ENCODE measurements around the gene RNF213. TPM values are rescaled to one million over a fixed set of nuclear protein-coding genes. Genes with fewer than 3 reads are reported as not detected.

RNF213 gene
- 36.9 and 42.2 TPM in 2 replicates for total RNA-seq

DNA sequence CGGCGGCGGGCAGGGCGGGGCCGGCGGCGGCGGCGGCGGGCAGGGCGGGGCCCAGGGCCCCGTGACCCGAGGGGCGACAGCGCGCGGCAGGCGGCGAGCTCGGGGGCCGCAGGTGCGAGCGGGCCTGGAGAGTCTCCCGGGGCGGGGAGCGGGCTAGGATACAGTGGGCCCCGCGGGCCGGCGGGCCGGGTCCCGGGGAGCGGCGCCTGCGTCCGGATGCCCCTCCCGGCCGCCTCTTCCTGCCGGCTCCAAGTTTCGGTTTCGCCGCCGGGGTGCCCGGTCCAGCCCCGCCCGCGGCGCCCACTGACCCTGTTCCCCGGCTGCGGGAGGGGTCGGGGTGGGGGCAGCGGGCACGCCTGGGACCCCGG is at the start of gene RNF213:
Gene RNF213, plus strand, starts transcription at position 62 of the 368 bp plus-strand sequence. CDS start 2,830 bp downstream, outside the sequence.

DNA sequence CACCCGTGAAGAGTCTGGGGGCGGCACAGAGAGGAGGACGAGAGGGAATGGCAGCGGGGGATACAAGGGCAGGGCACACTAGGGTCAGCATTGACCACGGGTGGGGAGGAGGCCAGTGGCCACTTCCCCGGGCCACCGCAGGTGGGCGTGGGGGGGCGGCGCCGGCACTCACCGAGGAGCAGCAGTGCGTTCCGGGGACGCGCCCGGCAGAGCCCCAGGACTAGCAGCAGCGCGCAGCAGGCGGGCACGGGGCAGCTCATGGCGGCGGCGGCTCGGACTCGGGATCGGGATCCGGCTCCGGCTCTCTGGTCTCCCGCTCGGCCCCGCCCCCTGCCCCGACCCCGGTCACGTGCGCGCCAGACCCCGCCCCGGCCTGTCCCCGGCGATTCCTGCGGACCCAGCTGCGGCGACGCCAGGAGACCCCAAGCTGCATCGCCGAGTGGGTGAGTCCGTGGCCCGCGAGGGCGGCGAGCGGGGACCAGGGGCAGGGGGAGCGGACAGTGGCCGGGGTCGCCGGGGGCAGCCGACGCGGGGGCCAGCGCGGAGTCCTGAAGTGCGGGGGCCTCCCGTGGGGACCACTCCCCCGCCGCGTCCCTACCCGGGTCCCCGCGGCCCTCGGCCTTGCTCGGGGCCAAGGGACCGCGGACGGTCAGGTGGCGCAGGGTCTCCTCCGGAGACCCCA is 40.5 kb upstream of the RNF213 start, which contains the start of the genes SGSH and SLC26A11:
Gene SGSH, minus strand, starts transcription at position 280 of the 682 bp plus-strand sequence. Its CDS starts 20 bp downstream, at position 260.
Gene SLC26A11, plus strand, starts transcription at position 374 of the 682 bp plus-strand sequence. CDS start 1,134 bp downstream, outside the sequence.

DNA sequence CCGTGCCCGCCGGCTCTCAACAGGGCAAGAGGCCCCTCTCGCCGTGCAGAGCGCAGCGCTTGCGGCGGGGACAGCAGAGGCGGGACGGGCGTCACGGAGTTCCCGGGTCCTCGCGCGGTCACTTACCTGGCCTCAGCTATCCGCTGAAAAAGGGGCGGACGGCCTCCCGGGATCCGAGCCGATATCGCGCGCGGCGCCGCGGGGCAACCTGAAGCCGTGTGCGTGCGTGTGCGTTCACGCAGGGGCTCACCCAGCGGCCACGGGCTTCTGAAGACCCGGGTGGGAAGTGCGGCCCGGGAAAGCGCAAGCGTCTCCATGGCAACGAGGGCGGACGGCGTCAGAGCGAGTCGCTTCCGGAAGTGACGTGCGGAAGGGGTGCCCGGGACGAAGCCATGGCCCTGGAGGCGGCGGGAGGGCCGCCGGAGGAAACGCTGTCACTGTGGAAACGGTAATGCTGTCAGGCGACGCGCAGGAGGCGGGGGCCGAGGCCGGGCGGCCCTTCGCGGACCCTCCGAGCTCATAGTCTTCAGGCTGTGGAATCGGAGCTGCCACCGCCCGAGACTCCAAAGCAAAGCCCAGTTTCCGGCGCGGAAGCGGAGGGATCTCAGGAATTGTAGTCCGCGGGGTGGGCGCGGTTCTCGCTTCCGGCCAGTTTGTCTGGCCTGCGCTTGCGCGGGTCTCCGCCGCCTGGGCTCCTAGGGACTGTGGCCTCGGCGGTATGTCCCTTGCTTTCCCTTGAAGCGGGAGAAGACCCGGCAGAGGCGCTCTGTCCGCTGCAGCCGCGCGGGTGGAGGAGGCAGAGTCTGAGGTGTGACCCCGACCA is 154.4 kb downstream of the RNF213 start, which contains the start of gene ENDOV:
Gene ENDOV, plus strand, starts transcription at position 365 of the 823 bp plus-strand sequence. Its CDS starts 28 bp downstream, at position 393.

Other genes with a start within 250 kb of the RNF213 start
- 27.7 and 29.8 TPM in 2 replicates for gene TBC1D16, start 225.0 kb upstream of the RNF213 start, total RNA-seq
- 0.29 and 0.53 TPM in 2 replicates for gene CCDC40, start 224.2 kb upstream of the RNF213 start, total RNA-seq
- gene GAA, start 159.3 kb upstream of the RNF213 start, total RNA-seq, result 53.2 and 61.4 TPM in 2 replicates
- 95.0 and 117 TPM in 2 replicates for gene EIF4A3, start 113.7 kb upstream of the RNF213 start, total RNA-seq
- not detected in 2 replicates for gene CARD14, start 90.8 kb upstream of the RNF213 start, total RNA-seq
- 12.4 and 17.0 TPM in 2 replicates for gene SGSH, start 40.5 kb upstream of the RNF213 start, total RNA-seq
- 6.6 and 8.1 TPM in 2 replicates for gene SLC26A11, start 40.4 kb upstream of the RNF213 start, total RNA-seq
- gene ENDOV, start 154.3 kb downstream of the RNF213 start, total RNA-seq, result 14.7 and 24.8 TPM in 2 replicates
- gene NPTX1, start 215.8 kb downstream of the RNF213 start, total RNA-seq, result under 0.01 and 0.35 TPM in 2 replicates